Urinary bladder (tissue), 4 donors: ENCODE measurements around the gene MATN4. TPM values are rescaled to one million over a fixed set of nuclear protein-coding genes. Genes with fewer than 3 reads are reported as not detected.
"Not testable (repeated sequence)": the region's sequence is repeated elsewhere in the genome, so short reads cannot be mapped to it uniquely, and the experiment has no call there.

ENCODE experiments used
- DNase-seq: peaks from one replicate; pipeline ENCODE4 v3.0.0-alpha.2; 2015; ENCODE audit errors: extremely low spot score
- H3K27ac ChIP-seq: one replicate; pipeline ENCODE4 v1.5.1; 2013; ENCODE audit warnings: low read depth, mild to moderate bottlenecking, moderate library complexity
- H3K36me3 ChIP-seq: one replicate; pipeline ENCODE4 v1.6.1; 2013; ENCODE audit warnings: mild to moderate bottlenecking, moderate library complexity; ENCODE audit not compliant: insufficient read depth
- H3K4me1 ChIP-seq: one replicate; pipeline ENCODE4 v1.6.1; 2013; ENCODE audit warnings: mild to moderate bottlenecking, moderate library complexity; ENCODE audit not compliant: insufficient read depth
- H3K4me3 ChIP-seq: one replicate; pipeline ENCODE4 v1.5.1; 2013; ENCODE audit warnings: low read depth, low read length
- WGBS: extraction: QIAGEN DNeasy Blood & Tissue Kit; methylation state at CpG from one replicate; pipeline ENCODE4 v1.1.7; 2013; 5-methylcytosine and 5-hydroxymethylcytosine counted together
- polyA plus RNA-seq: library from polyadenylated mRNA; stranded (reverse); fragments of 200-250 nt; gene quantifications from one replicate; pipeline ENCODE4 v1.2.3, GENCODE V29; 2013
- total RNA-seq: library from RNA; depleted of rRNA; stranded (reverse); fragments of >200 nt; gene quantifications from one replicate; pipeline ENCODE4 v1.2.3, GENCODE V29; 2014
- donor health status: healthy with polysubstance abuse.
- donor health status: healthy.

The MATN4 gene
- total RNA-seq (1.5 TPM), polyA plus RNA-seq (0.58 TPM)

- DNase-seq = no peak
- whole genome bisulfite sequencing = 38% methylated on average over 20 of the region's 20 CpGs
- Histone ChIP-seq H3K4me1 (no peaks in the 10 kb centered on the region), H3K36me3 (no peaks in the 10 kb centered on the region), H3K27ac (no peak within 1 kb of the TSS), H3K4me3 (no peak within 1 kb of the TSS)
Observed at GRCh38 chr20:45308117-45308778, at the start of gene MATN4. TSS of gene MATN4 (minus strand) at chr20:45308299. CDS start at chr20:45305582, 2,717 bp downstream.

GRCh38 chr20:45355209-45356084 lies 47.3 kb upstream of the MATN4 start:
- DNase-seq = no peak
- Histone ChIP-seq H3K36me3 (no peaks in the 10 kb centered on the region), H3K27ac (peak overlapping the region; percentile 73), H3K4me3 (no peak overlapping the region), H3K4me1 (peaks cover 1% of the 10 kb centered on the region)
- WGBS = 39% methylated on average over 5 of the region's 5 CpGs

GRCh38 chr20:45354423-45355208 lies 46.5 kb upstream of the MATN4 start:
- Histone ChIP-seq H3K36me3 (no peaks in the 10 kb centered on the region), H3K4me3 (no peak overlapping the region), H3K27ac (peak overlapping the region; percentile 16), H3K4me1 (peaks cover 1% of the 10 kb centered on the region)
- 57% methylated on average over 9 of the region's 9 CpGs for WGBS
- no peak for DNase-seq

GRCh38 chr20:45353746-45354145 lies 45.6 kb upstream of the MATN4 start:
- Histone ChIP-seq H3K4me3 (no peak overlapping the region), H3K4me1 (peaks cover under 1% of the 10 kb centered on the region), H3K36me3 (no peaks in the 10 kb centered on the region), H3K27ac (no peak overlapping the region)
- no peak for DNase-seq
- 91% methylated on average over 1 of the region's 1 CpG for WGBS

- H3K27ac ChIP-seq = no peak overlapping the region
- no peaks in the 10 kb centered on the region for H3K4me1 ChIP-seq
- no peaks in the 10 kb centered on the region for H3K36me3 ChIP-seq
- no peak overlapping the region for H3K4me3 ChIP-seq
- DNase-seq = no peak
- 79% methylated on average over 3 of the region's 3 CpGs for WGBS
Observed at GRCh38 chr20:45352729-45353128, 44.6 kb upstream of the MATN4 start.

GRCh38 chr20:45350795-45351194 lies 42.7 kb upstream of the MATN4 start:
- H3K4me3 ChIP-seq, H3K36me3 ChIP-seq, H3K4me1 ChIP-seq, DNase-seq, H3K27ac ChIP-seq: not testable (repeated sequence)
- 96% methylated on average over 10 of the region's 10 CpGs for WGBS

- H3K4me1 ChIP-seq = no peaks in the 10 kb centered on the region
- H3K27ac ChIP-seq = no peak overlapping the region
- WGBS = 53% methylated on average over 1 of the region's 1 CpG
- DNase-seq = no peak
- H3K36me3 ChIP-seq = no peaks in the 10 kb centered on the region
- no peak overlapping the region for H3K4me3 ChIP-seq
Observed at GRCh38 chr20:45350217-45350616, 42.1 kb upstream of the MATN4 start.

- Histone ChIP-seq H3K4me3 (peak within 1 kb of the TSS; percentile 66), H3K36me3 (no peaks in the 10 kb centered on the region), H3K4me1 (no peaks in the 10 kb centered on the region), H3K27ac (peak within 1 kb of the TSS; percentile 87)
- 1% methylated on average over 77 of the region's 77 CpGs for WGBS
- DNase-seq = no peak
Observed at GRCh38 chr20:45347936-45348778, 40.1 kb upstream of the MATN4 start, which contains the start of gene SDC4. TSS of gene SDC4 (minus strand) at chr20:45348424. CDS start at chr20:45348384, 40 bp downstream.

GRCh38 chr20:45347297-45347935 lies 39.3 kb upstream of the MATN4 start:
- H3K4me1 ChIP-seq = no peaks in the 10 kb centered on the region
- peak overlapping the region; percentile 66 for H3K4me3 ChIP-seq
- H3K36me3 ChIP-seq = no peaks in the 10 kb centered on the region
- no peak for DNase-seq
- WGBS = 17% methylated on average over 10 of the region's 10 CpGs
- H3K27ac ChIP-seq = peak overlapping the region; percentile 87

GRCh38 chr20:45346851-45347250 lies 38.8 kb upstream of the MATN4 start:
- Histone ChIP-seq H3K4me3 (peak overlapping the region; percentile 66), H3K36me3 (no peaks in the 10 kb centered on the region), H3K4me1 (no peaks in the 10 kb centered on the region), H3K27ac (peak overlapping the region; percentile 43)
- no peak for DNase-seq
- WGBS = 52% methylated on average over 5 of the region's 5 CpGs

GRCh38 chr20:45346291-45346718 lies 38.2 kb upstream of the MATN4 start:
- Histone ChIP-seq H3K4me1 (no peaks in the 10 kb centered on the region), H3K27ac (peak overlapping the region; percentile 49), H3K36me3 (no peaks in the 10 kb centered on the region), H3K4me3 (peak overlapping the region; percentile 22)
- no peak for DNase-seq
- WGBS = 66% methylated on average over 3 of the region's 3 CpGs

GRCh38 chr20:45345104-45345936 lies 37.2 kb upstream of the MATN4 start:
- Histone ChIP-seq H3K27ac (peak overlapping the region; percentile 91), H3K4me1 (no peaks in the 10 kb centered on the region), H3K36me3 (no peaks in the 10 kb centered on the region), H3K4me3 (no peak overlapping the region)
- no peak for DNase-seq
- WGBS = 69% methylated on average over 9 of the region's 9 CpGs
